ENCODE data around the gene TRPM3. TPM values are rescaled to one million over a fixed set of nuclear protein-coding genes. Genes with fewer than 3 reads are reported as not detected.
A peak's percentile ranks its signal among the peaks of the same experiment; 100 is the strongest.

TRPM3 gene
- total and polyA plus RNA-seq, 2 of the 8 experiments (the other 6 are each of a cell fraction or from before 2014, with no cell fraction given), result 2.4 to 10.9 TPM

GRCh38 chr9:71121275-71122021, at the start of gene TRPM3 (continued):
- no peak for TF ChIP-seq CTCF (IDR thresholded peaks at IDR 0.05; ENCODE audit: control extremely low read depth in 1 of 3, insufficient read depth in 1 of 3, low read depth in 1 of 3, low read length in 3 of 3)
- no peak for TF ChIP-seq SRF (IDR thresholded peaks at IDR 0.05; ENCODE audit: low read depth, low read length)
- no peak for TF ChIP-seq ATF3 (IDR thresholded peaks at IDR 0.05; ENCODE audit: insufficient read depth, low read depth, low read length)
- TF ChIP-seq ASH2L (IDR thresholded peaks at IDR 0.05; ENCODE audit: low read length), result peak; percentile 67
- no peak for TF ChIP-seq CEBPB (IDR thresholded peaks at IDR 0.05; ENCODE audit: low read depth, low read length)
- no peak for TF ChIP-seq GABPA (IDR thresholded peaks at IDR 0.05; ENCODE audit: borderline replicate concordance, insufficient read depth, low read length)
- TF ChIP-seq SP1 (IDR thresholded peaks at IDR 0.05; ENCODE audit: low read depth, low read length), result no peak
- no peak for TF ChIP-seq SIX5 (IDR thresholded peaks at IDR 0.05; ENCODE audit: low read depth, low read length)
- TF ChIP-seq RNF2 (IDR thresholded peaks at IDR 0.05; ENCODE audit: borderline replicate concordance, low read depth, low read length, missing control alignments, poor library complexity, severe bottlenecking), result no peak
- TF ChIP-seq MAFK (IDR thresholded peaks at IDR 0.05; ENCODE audit: low read depth, low read length), result no peak
- peak; percentile 41 to 45; a peak in 2 of 3 replicates for TF ChIP-seq POLR2A (IDR thresholded peaks at IDR 0.05; ENCODE audit: control extremely low read depth in 1 of 2, low read depth in 2 of 2, low read length in 2 of 2)
- TF ChIP-seq TEAD4 (IDR thresholded peaks at IDR 0.05; ENCODE audit: low read depth, low read length), result peak; percentile 37; the same call in 1 of the 2 replicates
- no peak; the same call in 1 of the 2 replicates for TF ChIP-seq PHF8 (conservative IDR thresholded peaks at IDR 0.05; ENCODE audit: low read depth, low read length)
- TF ChIP-seq BACH1 (IDR thresholded peaks at IDR 0.05; ENCODE audit: low read length), result no peak
- TF ChIP-seq ZNF274 (IDR thresholded peaks at IDR 0.05; ENCODE audit: borderline replicate concordance, extremely low read depth, low read length), result no peak
- no peak; the same call in 1 of the 2 replicates for TF ChIP-seq ATF2 (IDR thresholded peaks at IDR 0.05; ENCODE audit: low read length)
- no peak for TF ChIP-seq EP300 (IDR thresholded peaks at IDR 0.05; ENCODE audit: borderline replicate concordance in 1 of 2, low read depth in 2 of 2, low read length in 2 of 2)
- peak; percentile 51 for TF ChIP-seq YY1 (IDR thresholded peaks at IDR 0.05; ENCODE audit: low read depth, low read length)
- no peak for TF ChIP-seq RFX5 (IDR thresholded peaks at IDR 0.05; ENCODE audit: borderline replicate concordance, low read depth, low read length)

Measured in H1 (cell line).